Endodermal cell (in vitro differentiated cells): ENCODE data around the gene RGL1. TPM values are rescaled to one million over a fixed set of nuclear protein-coding genes. Genes with fewer than 3 reads are reported as not detected.

Source experiments
- DNase-seq: peaks from one replicate; pipeline ENCODE4 v3.0.0-alpha.2; 2017
- H3K27ac ChIP-seq: 2 replicates; pipeline ENCODE4 v1.5.1; 2013; ENCODE audit warnings: mild to moderate bottlenecking, low read depth, low read length, moderate library complexity
- H3K27me3 ChIP-seq: 2 replicates; pipeline ENCODE4 v1.6.1; 2013; ENCODE audit warnings: mild to moderate bottlenecking, low read length, moderate library complexity; ENCODE audit not compliant: insufficient read depth, control insufficient read depth, poor library complexity, severe bottlenecking
- H3K36me3 ChIP-seq: 2 replicates; pipeline ENCODE4 v1.7.0; 2013; ENCODE audit warnings: mild to moderate bottlenecking, low read length, moderate library complexity; ENCODE audit not compliant: control insufficient read depth, insufficient read depth
- H3K4me1 ChIP-seq: one replicate; pipeline ENCODE4 v1.7.0; 2013; ENCODE audit warnings: low read length; ENCODE audit not compliant: control insufficient read depth, insufficient read depth
- H3K4me3 ChIP-seq: 2 replicates; pipeline ENCODE4 v1.5.1; 2013; ENCODE audit warnings: mild to moderate bottlenecking, low read length, moderate library complexity
- H3K9ac ChIP-seq: 2 replicates; pipeline ENCODE4 v1.6.1; 2013; ENCODE audit warnings: mild to moderate bottlenecking, low read length, moderate library complexity; ENCODE audit not compliant: poor library complexity, severe bottlenecking; ENCODE audit errors: extremely low read depth
- H3K9me3 ChIP-seq: 2 replicates; pipeline ENCODE4 v1.6.1; 2013; ENCODE audit warnings: mild to moderate bottlenecking, low read length, moderate library complexity; ENCODE audit not compliant: control insufficient read depth
- H3K27ac Mint-ChIP-seq: 2 replicates; pipeline ENCODE4 v1.8.0; 2020; ENCODE audit warnings: mixed read lengths
- H3K27me3 Mint-ChIP-seq: 2 replicates; pipeline ENCODE4 v1.8.0; 2021; ENCODE audit warnings: mild to moderate bottlenecking, mixed read lengths; ENCODE audit not compliant: insufficient read depth
- H3K36me3 Mint-ChIP-seq: 2 replicates; pipeline ENCODE4 v1.8.0; 2020; ENCODE audit warnings: low read depth, mixed read lengths
- H3K4me1 Mint-ChIP-seq: 2 replicates; pipeline ENCODE4 v1.8.0; 2020; ENCODE audit warnings: mixed read lengths
- H3K4me3 Mint-ChIP-seq: 2 replicates; pipeline ENCODE4 v1.8.0; 2020; ENCODE audit warnings: mild to moderate bottlenecking, moderate library complexity, mixed read lengths
- H3K9me3 Mint-ChIP-seq: 2 replicates; pipeline ENCODE4 v1.8.0; 2020; ENCODE audit warnings: mild to moderate bottlenecking, mixed read lengths
- WGBS, 2 experiments: methylation state at CpG; one replicate each; pipeline versions ENCODE4 v1.1.5 to v1.1.7; 2013; ENCODE audit warnings: missing lambda C conversion rate in 2 of 2, mixed read lengths in 1 of 2; ENCODE audit not compliant: insufficient coverage in 1 of 2, insufficient read length in 1 of 2; 5-methylcytosine and 5-hydroxymethylcytosine counted together
- total RNA-seq, 2 donors: library from RNA; stranded (reverse); fragmentation: NEBNext Ultra II Directional in 1 of 2; extraction: Animal tissue kit (Norgen Biotek cat#: 25700) in 1 of 2; gene quantifications; 2 replicates in 1 of 2; 3 replicates in 1 of 2; pipeline ENCODE4 v1.2.1, GENCODE V29; 2021
- TF ChIP-seq, protein P1 (sequence below): fragments of 200-600 bp; sonication (generic); conservative IDR thresholded peaks from 2 replicates; pipeline ENCODE4 v1.5.0; 2021; ENCODE audit warnings: antibody characterized with exemption, mild to moderate bottlenecking

Gene RGL1
- total RNA-seq, 2 donors from 2014 or later: 0.15 to 2.6 TPM

DNA sequence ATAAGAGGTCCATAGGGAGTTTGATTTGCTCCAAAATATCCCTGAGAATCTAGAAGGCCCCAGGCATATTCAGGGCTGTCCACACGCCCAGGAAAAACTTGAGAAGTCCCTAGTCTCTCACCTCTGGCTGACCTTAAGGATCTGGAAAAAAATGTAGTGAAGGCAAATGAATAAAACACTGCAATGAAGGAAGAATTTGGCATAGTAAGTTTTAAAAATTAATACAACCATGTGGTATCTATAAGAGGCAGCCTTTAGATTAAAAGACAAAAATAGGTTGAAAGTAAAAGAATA is 141.3 kb downstream of the RGL1 start:
- no peak overlapping the region for H3K27ac Mint-ChIP-seq
- peaks cover 11% of the 10 kb centered on the region for H3K4me1 ChIP-seq
- H3K36me3 ChIP-seq: no peaks in the 10 kb centered on the region
- peak overlapping the region; percentile 94 for H3K27ac ChIP-seq
- H3K9me3 ChIP-seq: no peaks in the 10 kb centered on the region
- TF ChIP-seq, protein P1, sequence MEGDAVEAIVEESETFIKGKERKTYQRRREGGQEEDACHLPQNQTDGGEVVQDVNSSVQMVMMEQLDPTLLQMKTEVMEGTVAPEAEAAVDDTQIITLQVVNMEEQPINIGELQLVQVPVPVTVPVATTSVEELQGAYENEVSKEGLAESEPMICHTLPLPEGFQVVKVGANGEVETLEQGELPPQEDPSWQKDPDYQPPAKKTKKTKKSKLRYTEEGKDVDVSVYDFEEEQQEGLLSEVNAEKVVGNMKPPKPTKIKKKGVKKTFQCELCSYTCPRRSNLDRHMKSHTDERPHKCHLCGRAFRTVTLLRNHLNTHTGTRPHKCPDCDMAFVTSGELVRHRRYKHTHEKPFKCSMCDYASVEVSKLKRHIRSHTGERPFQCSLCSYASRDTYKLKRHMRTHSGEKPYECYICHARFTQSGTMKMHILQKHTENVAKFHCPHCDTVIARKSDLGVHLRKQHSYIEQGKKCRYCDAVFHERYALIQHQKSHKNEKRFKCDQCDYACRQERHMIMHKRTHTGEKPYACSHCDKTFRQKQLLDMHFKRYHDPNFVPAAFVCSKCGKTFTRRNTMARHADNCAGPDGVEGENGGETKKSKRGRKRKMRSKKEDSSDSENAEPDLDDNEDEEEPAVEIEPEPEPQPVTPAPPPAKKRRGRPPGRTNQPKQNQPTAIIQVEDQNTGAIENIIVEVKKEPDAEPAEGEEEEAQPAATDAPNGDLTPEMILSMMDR: no peak
- peaks cover 25% of the 10 kb centered on the region for H3K4me1 Mint-ChIP-seq
- H3K27me3 Mint-ChIP-seq: peaks cover 35% of the 10 kb centered on the region
- peaks cover 16% of the 10 kb centered on the region for H3K27me3 ChIP-seq
- no peaks in the 10 kb centered on the region for H3K9me3 Mint-ChIP-seq
- no peak overlapping the region for H3K9ac ChIP-seq
- peak overlapping the region; percentile 27 for H3K4me3 ChIP-seq
- H3K4me3 Mint-ChIP-seq: no peak overlapping the region
- DNase-seq: no peak
- 77% methylated on average over 1 of the region's 1 CpG; no CpG with 5 or more reads in 1 of the 2 experiments for WGBS, 2 experiments
- H3K36me3 Mint-ChIP-seq: no peaks in the 10 kb centered on the region

DNA sequence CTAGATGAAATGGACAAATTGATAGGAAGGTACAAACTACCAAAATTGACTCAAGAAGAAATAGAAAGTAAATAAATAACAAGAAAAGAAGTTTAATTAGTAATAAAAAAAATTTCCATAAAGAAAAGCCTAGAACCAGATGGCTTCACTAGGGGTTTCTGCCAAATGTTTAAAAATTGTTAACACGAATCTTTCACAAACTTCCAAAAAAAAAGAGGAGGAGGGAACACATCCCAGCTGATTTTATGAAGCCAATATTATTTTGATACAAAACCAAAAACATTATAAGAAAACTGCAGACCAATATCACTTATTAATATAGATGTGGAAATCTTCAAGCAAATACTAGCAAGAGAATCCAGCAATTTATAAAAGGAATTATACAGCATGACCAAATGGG is 143.1 kb downstream of the RGL1 start:
- Histone ChIP-seq H3K36me3 (no peaks in the 10 kb centered on the region), H3K4me1 (peaks cover 11% of the 10 kb centered on the region), H3K27me3 (peaks cover 16% of the 10 kb centered on the region), H3K27ac (no peak overlapping the region), H3K9me3 (no peaks in the 10 kb centered on the region), H3K4me3 (no peak overlapping the region), H3K9ac (no peak overlapping the region)
- Mint-ChIP-seq H3K9me3 (peaks cover 2% of the 10 kb centered on the region), H3K27me3 (peaks cover 32% of the 10 kb centered on the region), H3K4me3 (no peak overlapping the region), H3K27ac (no peak overlapping the region), H3K4me1 (peaks cover 23% of the 10 kb centered on the region), H3K36me3 (no peaks in the 10 kb centered on the region)
- TF ChIP-seq, protein P1: no peak
- no peak for DNase-seq
- 79% methylated on average over 1 of the region's 1 CpG; no CpG with 5 or more reads in 1 of the 2 experiments for WGBS, 2 experiments

DNA sequence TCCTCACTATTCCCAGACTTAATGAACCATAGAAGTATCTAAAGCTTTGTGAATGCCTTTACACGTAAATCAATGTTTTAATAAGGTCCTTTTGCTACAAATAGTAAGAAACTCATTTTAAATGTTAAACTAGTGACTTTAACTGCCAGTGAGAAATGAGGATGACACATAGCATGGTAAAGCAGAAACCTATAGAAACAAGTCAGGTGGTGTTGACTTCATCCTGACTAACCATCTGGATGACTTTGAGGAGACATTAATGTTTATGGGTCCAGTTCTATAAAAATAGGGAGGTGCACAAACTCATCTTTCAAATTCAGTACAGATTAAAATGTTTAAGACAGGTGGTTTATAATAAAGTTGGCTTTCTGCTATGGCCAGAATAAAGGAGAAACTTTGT is 147.2 kb downstream of the RGL1 start:
- H3K9me3 ChIP-seq: no peaks in the 10 kb centered on the region
- H3K4me1 ChIP-seq: peaks cover 6% of the 10 kb centered on the region
- H3K27ac ChIP-seq: no peak overlapping the region
- no peaks in the 10 kb centered on the region for H3K27me3 ChIP-seq
- no peaks in the 10 kb centered on the region for H3K36me3 ChIP-seq
- 85% methylated on average over 1 of the region's 1 CpG; no CpG with 5 or more reads in 1 of the 2 experiments for WGBS, 2 experiments
- H3K9ac ChIP-seq: no peak overlapping the region
- H3K36me3 Mint-ChIP-seq: no peaks in the 10 kb centered on the region
- peaks cover 9% of the 10 kb centered on the region for H3K27me3 Mint-ChIP-seq
- H3K27ac Mint-ChIP-seq: no peak overlapping the region
- H3K4me3 Mint-ChIP-seq: no peak overlapping the region
- no peak overlapping the region for H3K4me3 ChIP-seq
- H3K4me1 Mint-ChIP-seq: peaks cover 7% of the 10 kb centered on the region
- no peak for DNase-seq
- TF ChIP-seq, protein P1: no peak
- peaks cover 2% of the 10 kb centered on the region for H3K9me3 Mint-ChIP-seq
